ENCODE results near the gene RBFOX1. TPM values are rescaled to one million over a fixed set of nuclear protein-coding genes. Genes with fewer than 3 reads are reported as not detected.
A peak's percentile ranks its signal among the peaks of the same experiment; 100 is the strongest.

The RBFOX1 gene
- polyA plus RNA-seq, 1 donor, result 84.2 TPM

GRCh38 chr16:7335991-7336634, 3.5 kb downstream of the RBFOX1 start:
- no peak for DNase-seq

GRCh38 chr16:7336742-7337141, 4.1 kb downstream of the RBFOX1 start:
- DNase-seq, result no peak

GRCh38 chr16:7338826-7339225, 6.2 kb downstream of the RBFOX1 start:
- DNase-seq, result no peak

- DNase-seq, result no peak
Observed at GRCh38 chr16:7339700-7340099, 7.1 kb downstream of the RBFOX1 start.

- no peak for DNase-seq
Observed at GRCh38 chr16:7340938-7341337, 8.3 kb downstream of the RBFOX1 start.

GRCh38 chr16:7342598-7342997, 10.0 kb downstream of the RBFOX1 start:
- no peak for DNase-seq

GRCh38 chr16:7343243-7343642, 10.6 kb downstream of the RBFOX1 start:
- no peak for DNase-seq

GRCh38 chr16:7344830-7345780, 12.5 kb downstream of the RBFOX1 start:
- peak; percentile 10 for DNase-seq

- no peak for DNase-seq
Observed at GRCh38 chr16:7350806-7351205, 18.2 kb downstream of the RBFOX1 start.

GRCh38 chr16:7351610-7352510, 19.2 kb downstream of the RBFOX1 start:
- DNase-seq, result peak; percentile 57

- no peak for DNase-seq
Observed at GRCh38 chr16:7355758-7356157, 23.1 kb downstream of the RBFOX1 start.

- no peak for DNase-seq
Observed at GRCh38 chr16:7361416-7362129, 28.9 kb downstream of the RBFOX1 start.

GRCh38 chr16:7362231-7362630, 29.6 kb downstream of the RBFOX1 start:
- no peak for DNase-seq

GRCh38 chr16:7363422-7364417, 31.1 kb downstream of the RBFOX1 start:
- peak; percentile 57 for DNase-seq

GRCh38 chr16:7366041-7366440, 33.4 kb downstream of the RBFOX1 start:
- no peak for DNase-seq

- no peak for DNase-seq
Observed at GRCh38 chr16:7366993-7367880, 34.6 kb downstream of the RBFOX1 start.

- DNase-seq, result no peak
Observed at GRCh38 chr16:7369204-7369603, 36.6 kb downstream of the RBFOX1 start.

GRCh38 chr16:7372095-7372494, 39.5 kb downstream of the RBFOX1 start:
- DNase-seq, result no peak

GRCh38 chr16:7373776-7374175, 41.1 kb downstream of the RBFOX1 start:
- no peak for DNase-seq

Data from hindlimb muscle (tissue), 1 donor.